Liver (tissue), 9 donors: ENCODE measurements around the gene TANC1. TPM values are rescaled to one million over a fixed set of nuclear protein-coding genes. Genes with fewer than 3 reads are reported as not detected.
A peak's percentile ranks its signal among the peaks of the same experiment; 100 is the strongest.

Experiments used
- DNase-seq: peaks from one replicate; pipeline ENCODE4 v3.0.0-alpha.2; 2017; ENCODE audit warnings: low spot score
- H3K27ac ChIP-seq, 2 donors: one replicate each; pipeline ENCODE4 v1.7.0; 2013; ENCODE audit warnings: inconsistent platforms in 2 of 2, low read length in 2 of 2, control low read depth in 1 of 2, low read depth in 1 of 2, mild to moderate bottlenecking in 1 of 2
- H3K27me3 ChIP-seq, 4 donors: one replicate each; pipeline versions ENCODE4 v1.6.1 to v1.7.0; 2013; ENCODE audit warnings: low read length in 3 of 4, inconsistent platforms in 1 of 4, mild to moderate bottlenecking in 1 of 4, moderate library complexity in 1 of 4; ENCODE audit not compliant: control insufficient read depth in 4 of 4, insufficient read depth in 4 of 4
- H3K36me3 ChIP-seq, 4 donors: one replicate each; pipeline versions ENCODE4 v1.6.1 to v1.7.0; 2013; ENCODE audit warnings: low read length in 3 of 4, mild to moderate bottlenecking in 3 of 4, low read depth in 1 of 4, moderate library complexity in 1 of 4; ENCODE audit not compliant: control insufficient read depth in 4 of 4, insufficient read depth in 3 of 4
- H3K4me1 ChIP-seq, 4 donors: one replicate each; pipeline versions ENCODE4 v1.6.1 to v1.7.0; 2013; ENCODE audit warnings: low read length in 3 of 4, mild to moderate bottlenecking in 3 of 4, moderate library complexity in 1 of 4; ENCODE audit not compliant: control insufficient read depth in 4 of 4, insufficient read depth in 4 of 4
- H3K4me3 ChIP-seq, 3 donors: one replicate each; pipeline versions ENCODE4 v1.6.1 to v1.7.0; 2013; ENCODE audit warnings: low read length in 3 of 3, control low read depth in 1 of 3, low read depth in 1 of 3, mild to moderate bottlenecking in 1 of 3
- H3K9ac ChIP-seq, 2 donors: one replicate each; pipeline ENCODE4 v1.7.0; 2013; ENCODE audit warnings: low read length in 2 of 2, mild to moderate bottlenecking in 2 of 2, moderate library complexity in 2 of 2, control low read depth in 1 of 2, low read depth in 1 of 2
- H3K9me3 ChIP-seq, 4 donors: one replicate each; pipeline versions ENCODE4 v1.6.1 to v1.7.0; 2013; ENCODE audit warnings: low read length in 3 of 4; ENCODE audit not compliant: control insufficient read depth in 4 of 4
- EGR1 ChIP-seq, 2 donors: IDR thresholded peaks; 2 replicates each; pipeline ENCODE4 v1.6.1; 2016 to 2018; ENCODE audit warnings: antibody characterized with exemption in 2 of 2, low read depth in 2 of 2
- FOXA1 ChIP-seq: IDR thresholded peaks from 2 replicates; pipeline ENCODE4 v1.6.1; 2016; ENCODE audit warnings: antibody characterized with exemption
- FOXA2 ChIP-seq: IDR thresholded peaks from 2 replicates; pipeline ENCODE4 v1.6.1; 2016; ENCODE audit warnings: antibody characterized with exemption
- GABPA ChIP-seq, 2 donors: IDR thresholded peaks in 1 of 2; conservative IDR thresholded peaks in 1 of 2; 2 replicates each; pipeline ENCODE4 v1.6.1; 2016; ENCODE audit warnings: antibody characterized with exemption in 2 of 2, mild to moderate bottlenecking in 1 of 2, moderate library complexity in 1 of 2
- HNF4A ChIP-seq, 2 donors: conservative IDR thresholded peaks; 2 replicates each; pipeline ENCODE4 v1.6.1; 2016; ENCODE audit warnings: antibody characterized with exemption in 2 of 2, mild to moderate bottlenecking in 2 of 2
- HNF4G ChIP-seq: IDR thresholded peaks from 2 replicates; pipeline ENCODE4 v1.6.1; 2016; ENCODE audit warnings: antibody characterized with exemption
- JUND ChIP-seq, 2 donors: IDR thresholded peaks; 2 replicates each; pipeline ENCODE4 v1.6.1; 2016; ENCODE audit warnings: antibody characterized with exemption in 2 of 2
- NR2F2 ChIP-seq: IDR thresholded peaks from 2 replicates; pipeline ENCODE4 v1.6.1; 2016; ENCODE audit warnings: antibody characterized with exemption
- RAD21 ChIP-seq, 2 donors: IDR thresholded peaks; 2 replicates each; pipeline ENCODE4 v1.6.1; 2016; ENCODE audit warnings: antibody characterized with exemption in 2 of 2, mild to moderate bottlenecking in 2 of 2
- RXRA ChIP-seq, 2 donors: IDR thresholded peaks; 2 replicates each; pipeline ENCODE4 v1.6.1; 2017 to 2018; ENCODE audit warnings: antibody characterized with exemption in 2 of 2, mild to moderate bottlenecking in 1 of 2
- SP1 ChIP-seq: IDR thresholded peaks from 2 replicates; pipeline ENCODE4 v1.6.1; 2018; ENCODE audit warnings: antibody characterized with exemption, mild to moderate bottlenecking
- TAF1 ChIP-seq: conservative IDR thresholded peaks from 2 replicates; pipeline ENCODE4 v1.6.1; 2016; ENCODE audit warnings: antibody characterized with exemption, mild to moderate bottlenecking
- YY1 ChIP-seq: IDR thresholded peaks from 2 replicates; pipeline ENCODE4 v1.6.1; 2016; ENCODE audit warnings: antibody characterized with exemption, mild to moderate bottlenecking
- WGBS: extraction: QIAGEN DNeasy Blood & Tissue Kit; methylation state at CpG from one replicate; pipeline ENCODE4 v1.1.7; 2013; 5-methylcytosine and 5-hydroxymethylcytosine counted together
- polyA plus RNA-seq, 2 donors: library from polyadenylated mRNA; stranded (reverse) in 1 of 2; unstranded in 1 of 2; fragments of 200-250 nt in 1 of 2; fragments of >200 nt in 1 of 2; fragmentation: Nextera tagmentation in 1 of 2; extraction: Ambion mirVana in 1 of 2; gene quantifications; one replicate each; pipeline versions ENCODE4 v1.2.1 to v1.2.3, GENCODE V29; 2013 to 2015
- total RNA-seq, 2 donors: library from RNA; depleted of rRNA; stranded (reverse); fragments of >200 nt; gene quantifications; one replicate each; pipeline ENCODE4 v1.2.3, GENCODE V29; 2014
- TF ChIP-seq, protein P1 (sequence below): fragments of 150-350 bp; IDR thresholded peaks from 2 replicates; pipeline ENCODE4 v1.5.1; 2017; ENCODE audit warnings: improper control_type of control experiment, low read depth, low read length; ENCODE audit not compliant: missing input control
- TF ChIP-seq, protein P2 (sequence below): IDR thresholded peaks from 2 replicates; pipeline ENCODE4 v1.6.1; 2016; ENCODE audit warnings: antibody characterized with exemption
- TF ChIP-seq, protein P3 (sequence below): IDR thresholded peaks from 2 replicates; pipeline ENCODE4 v1.6.1; 2016; ENCODE audit warnings: antibody characterized with exemption
- TF ChIP-seq, protein P4 (sequence below): IDR thresholded peaks from 2 replicates; pipeline ENCODE4 v1.6.1; 2016; ENCODE audit warnings: antibody characterized with exemption, mild to moderate bottlenecking
- TF ChIP-seq, protein P5 (sequence below): IDR thresholded peaks from 2 replicates; pipeline ENCODE4 v1.6.1; 2016; ENCODE audit warnings: antibody characterized with exemption
- donor health status: healthy.
- donor health status: healthy.
- donor health status: healthy.
- donor health status: healthy.
- donor health status: healthy.

Gene TANC1
- total RNA-seq: 10 to 100 TPM in 1 of 2 donors, 1 to 10 TPM in 1; 6.6 to 17.7 TPM
- polyA plus RNA-seq: 1 to 10 TPM; 3.7 TPM

DNA sequence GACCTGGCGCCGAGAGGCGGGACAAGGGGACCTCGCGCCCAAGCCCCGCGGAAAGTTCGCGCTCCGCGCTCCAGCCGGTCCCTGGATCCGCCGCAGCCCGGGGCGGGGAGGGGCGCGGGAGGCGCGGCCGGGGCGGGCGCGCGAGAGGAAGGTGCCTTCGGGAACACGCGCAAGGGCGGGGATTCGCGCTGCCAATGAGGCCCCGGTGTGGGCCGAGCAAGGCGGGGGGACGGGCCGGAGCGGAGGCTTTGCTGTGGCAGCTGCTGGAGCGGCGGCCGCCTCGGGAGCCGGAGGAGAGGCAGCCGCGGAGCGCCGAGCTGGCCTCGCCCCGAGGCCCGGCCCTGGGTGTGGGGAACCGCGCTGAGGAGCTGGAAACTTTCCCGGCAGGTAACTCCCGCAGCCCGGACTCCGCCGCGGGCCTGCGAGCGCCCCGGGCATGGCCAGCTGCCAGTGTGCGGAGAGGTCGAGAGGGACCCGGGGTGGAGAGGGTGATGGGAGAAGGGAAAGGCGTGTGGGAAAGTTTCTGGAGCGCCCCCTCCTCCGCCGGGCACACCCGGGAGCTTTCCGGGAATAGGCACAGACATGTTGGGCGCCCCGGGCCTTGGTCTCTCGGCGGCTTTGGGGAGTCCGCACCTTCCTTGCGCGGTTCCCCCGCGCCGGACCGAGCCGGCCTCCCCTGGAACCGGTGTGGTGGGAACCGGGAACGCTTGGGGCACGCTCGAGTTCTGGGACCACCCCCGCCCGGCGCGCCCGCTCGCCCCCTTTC, at the start of gene TANC1:
TSS of gene TANC1 (plus strand) at position 245 of the 766 bp plus-strand sequence. CDS start 97,271 bp downstream, outside the sequence.
- peak within 1 kb of the TSS; percentile 74 to 82 for H3K27ac ChIP-seq
- DNase-seq: peak; percentile 88
- H3K9ac ChIP-seq: peak within 1 kb of the TSS; percentile 51 to 60
- H3K9me3 ChIP-seq: no peaks in the 10 kb centered on the region
- H3K36me3 ChIP-seq: no peaks in the 10 kb centered on the region
- H3K27me3 ChIP-seq: no peaks in the 10 kb centered on the region
- H3K4me1 ChIP-seq: peaks cover 0 to 22% (median 9%) of the 10 kb centered on the region in 4 donors
- WGBS: under 1% methylated on average over 92 of the region's 92 CpGs
- TF ChIP-seq TAF1 (no peak), FOXA2 (no peak), RAD21 (IDR thresholded peaks at IDR 0.05) (peak in 1 of 2 donors; percentile 36), EGR1 (IDR thresholded peaks at IDR 0.05; ENCODE audit: low read depth in 2 of 2) (no peak), HNF4A (conservative IDR thresholded peaks at IDR 0.05) (no peak), FOXA1 (no peak), JUND (IDR thresholded peaks at IDR 0.05) (no peak), NR2F2 (no peak), RXRA (IDR thresholded peaks at IDR 0.05) (no peak), GABPA (IDR thresholded peaks at IDR 0.05 in 1 of 2, conservative IDR thresholded peaks at IDR 0.05 in 1 of 2) (no peak), HNF4G (no peak), SP1 (no peak), YY1 (peak; percentile 51)
- TF ChIP-seq, protein P1, sequence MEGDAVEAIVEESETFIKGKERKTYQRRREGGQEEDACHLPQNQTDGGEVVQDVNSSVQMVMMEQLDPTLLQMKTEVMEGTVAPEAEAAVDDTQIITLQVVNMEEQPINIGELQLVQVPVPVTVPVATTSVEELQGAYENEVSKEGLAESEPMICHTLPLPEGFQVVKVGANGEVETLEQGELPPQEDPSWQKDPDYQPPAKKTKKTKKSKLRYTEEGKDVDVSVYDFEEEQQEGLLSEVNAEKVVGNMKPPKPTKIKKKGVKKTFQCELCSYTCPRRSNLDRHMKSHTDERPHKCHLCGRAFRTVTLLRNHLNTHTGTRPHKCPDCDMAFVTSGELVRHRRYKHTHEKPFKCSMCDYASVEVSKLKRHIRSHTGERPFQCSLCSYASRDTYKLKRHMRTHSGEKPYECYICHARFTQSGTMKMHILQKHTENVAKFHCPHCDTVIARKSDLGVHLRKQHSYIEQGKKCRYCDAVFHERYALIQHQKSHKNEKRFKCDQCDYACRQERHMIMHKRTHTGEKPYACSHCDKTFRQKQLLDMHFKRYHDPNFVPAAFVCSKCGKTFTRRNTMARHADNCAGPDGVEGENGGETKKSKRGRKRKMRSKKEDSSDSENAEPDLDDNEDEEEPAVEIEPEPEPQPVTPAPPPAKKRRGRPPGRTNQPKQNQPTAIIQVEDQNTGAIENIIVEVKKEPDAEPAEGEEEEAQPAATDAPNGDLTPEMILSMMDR: no peak
- TF ChIP-seq, protein P2, sequence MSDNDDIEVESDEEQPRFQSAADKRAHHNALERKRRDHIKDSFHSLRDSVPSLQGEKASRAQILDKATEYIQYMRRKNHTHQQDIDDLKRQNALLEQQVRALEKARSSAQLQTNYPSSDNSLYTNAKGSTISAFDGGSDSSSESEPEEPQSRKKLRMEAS: no peak
- TF ChIP-seq, protein P3, sequence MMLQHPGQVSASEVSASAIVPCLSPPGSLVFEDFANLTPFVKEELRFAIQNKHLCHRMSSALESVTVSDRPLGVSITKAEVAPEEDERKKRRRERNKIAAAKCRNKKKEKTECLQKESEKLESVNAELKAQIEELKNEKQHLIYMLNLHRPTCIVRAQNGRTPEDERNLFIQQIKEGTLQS: no peak
- TF ChIP-seq, protein P4, sequence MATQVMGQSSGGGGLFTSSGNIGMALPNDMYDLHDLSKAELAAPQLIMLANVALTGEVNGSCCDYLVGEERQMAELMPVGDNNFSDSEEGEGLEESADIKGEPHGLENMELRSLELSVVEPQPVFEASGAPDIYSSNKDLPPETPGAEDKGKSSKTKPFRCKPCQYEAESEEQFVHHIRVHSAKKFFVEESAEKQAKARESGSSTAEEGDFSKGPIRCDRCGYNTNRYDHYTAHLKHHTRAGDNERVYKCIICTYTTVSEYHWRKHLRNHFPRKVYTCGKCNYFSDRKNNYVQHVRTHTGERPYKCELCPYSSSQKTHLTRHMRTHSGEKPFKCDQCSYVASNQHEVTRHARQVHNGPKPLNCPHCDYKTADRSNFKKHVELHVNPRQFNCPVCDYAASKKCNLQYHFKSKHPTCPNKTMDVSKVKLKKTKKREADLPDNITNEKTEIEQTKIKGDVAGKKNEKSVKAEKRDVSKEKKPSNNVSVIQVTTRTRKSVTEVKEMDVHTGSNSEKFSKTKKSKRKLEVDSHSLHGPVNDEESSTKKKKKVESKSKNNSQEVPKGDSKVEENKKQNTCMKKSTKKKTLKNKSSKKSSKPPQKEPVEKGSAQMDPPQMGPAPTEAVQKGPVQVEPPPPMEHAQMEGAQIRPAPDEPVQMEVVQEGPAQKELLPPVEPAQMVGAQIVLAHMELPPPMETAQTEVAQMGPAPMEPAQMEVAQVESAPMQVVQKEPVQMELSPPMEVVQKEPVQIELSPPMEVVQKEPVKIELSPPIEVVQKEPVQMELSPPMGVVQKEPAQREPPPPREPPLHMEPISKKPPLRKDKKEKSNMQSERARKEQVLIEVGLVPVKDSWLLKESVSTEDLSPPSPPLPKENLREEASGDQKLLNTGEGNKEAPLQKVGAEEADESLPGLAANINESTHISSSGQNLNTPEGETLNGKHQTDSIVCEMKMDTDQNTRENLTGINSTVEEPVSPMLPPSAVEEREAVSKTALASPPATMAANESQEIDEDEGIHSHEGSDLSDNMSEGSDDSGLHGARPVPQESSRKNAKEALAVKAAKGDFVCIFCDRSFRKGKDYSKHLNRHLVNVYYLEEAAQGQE: no peak
- TF ChIP-seq, protein P5, sequence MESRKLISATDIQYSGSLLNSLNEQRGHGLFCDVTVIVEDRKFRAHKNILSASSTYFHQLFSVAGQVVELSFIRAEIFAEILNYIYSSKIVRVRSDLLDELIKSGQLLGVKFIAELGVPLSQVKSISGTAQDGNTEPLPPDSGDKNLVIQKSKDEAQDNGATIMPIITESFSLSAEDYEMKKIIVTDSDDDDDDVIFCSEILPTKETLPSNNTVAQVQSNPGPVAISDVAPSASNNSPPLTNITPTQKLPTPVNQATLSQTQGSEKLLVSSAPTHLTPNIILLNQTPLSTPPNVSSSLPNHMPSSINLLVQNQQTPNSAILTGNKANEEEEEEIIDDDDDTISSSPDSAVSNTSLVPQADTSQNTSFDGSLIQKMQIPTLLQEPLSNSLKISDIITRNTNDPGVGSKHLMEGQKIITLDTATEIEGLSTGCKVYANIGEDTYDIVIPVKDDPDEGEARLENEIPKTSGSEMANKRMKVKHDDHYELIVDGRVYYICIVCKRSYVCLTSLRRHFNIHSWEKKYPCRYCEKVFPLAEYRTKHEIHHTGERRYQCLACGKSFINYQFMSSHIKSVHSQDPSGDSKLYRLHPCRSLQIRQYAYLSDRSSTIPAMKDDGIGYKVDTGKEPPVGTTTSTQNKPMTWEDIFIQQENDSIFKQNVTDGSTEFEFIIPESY: no peak
- H3K4me3 ChIP-seq: peak within 1 kb of the TSS; percentile 90 to 98 (median 96)
